SK-N-SH (cell line): ENCODE results near the gene BCL6B. TPM values are rescaled to one million over a fixed set of nuclear protein-coding genes. Genes with fewer than 3 reads are reported as not detected.

Experiments
- CTCF ChIA-PET: fragments of 300-600, 350-600 bp; formaldehyde crosslinking; extraction: SDS; loops from one replicate; lab custom pipeline; 2021; lab: Yijun Ruan, JAX
- POLR2A ChIA-PET: fragments of 350-600 bp; sonication (Branson Sonifier 250); formaldehyde crosslinking; extraction: SDS; loops from one replicate; lab custom pipeline; 2020; ENCODE audit warnings: antibody characterized with exemption, inconsistent platforms; lab: Yijun Ruan, JAX
- DNase-seq: peaks from one replicate; pipeline ENCODE4 v3.0.0; 2012
- H2AFZ ChIP-seq: fragments of 200-600 bp; sonication (generic); 2 replicates; pipeline ENCODE4 v1.8.1; 2016; ENCODE audit warnings: antibody characterized with exemption, mild to moderate bottlenecking, low read depth
- H3F3A ChIP-seq: fragments of 200-600 bp; sonication (generic); replicated peaks from 2 replicates; pipeline ENCODE3; 2016; ENCODE audit warnings: antibody characterized with exemption, mild to moderate bottlenecking; ENCODE audit not compliant: insufficient read depth
- H3K27ac ChIP-seq, 2 experiments: fragments of 200-500 bp in 1 of 2; fragments of 200-600 bp in 1 of 2; sonication (Bioruptor generic) in 1 of 2; sonication (generic), shearing (Covaris generic) in 1 of 2; 2 replicates each; pipeline versions ENCODE4 v1.5.1 to v1.6.1; 2014 to 2016; ENCODE audit warnings: low read depth in 2 of 2, inconsistent platforms in 1 of 2, low read length in 1 of 2, mild to moderate bottlenecking in 1 of 2, mixed read lengths in 1 of 2
- H3K27me3 ChIP-seq: fragments of 200-600 bp; sonication (generic), shearing (Covaris generic); 2 replicates; pipeline ENCODE4 v1.6.1; 2016; ENCODE audit warnings: mixed run types; ENCODE audit not compliant: insufficient read depth
- H3K36me3 ChIP-seq, 2 experiments: fragments of 200-500 bp in 1 of 2; fragments of 200-600 bp in 1 of 2; sonication (Bioruptor generic) in 1 of 2; sonication (generic) in 1 of 2; replicated peaks in 1 of 2; 2 replicates each; pipeline versions ENCODE3 to v1.5.1; 2014 to 2016; ENCODE audit warnings: low read length in 1 of 2, mild to moderate bottlenecking in 1 of 2; ENCODE audit not compliant: insufficient read depth in 2 of 2, control insufficient read depth in 1 of 2
- H3K4me1 ChIP-seq, 2 experiments: fragments of 200-500 bp in 1 of 2; fragments of 200-600 bp in 1 of 2; sonication (Bioruptor generic) in 1 of 2; sonication (generic), shearing (Covaris generic) in 1 of 2; 2 replicates each; pipeline versions ENCODE4 v1.5.1 to v1.6.1; 2014 to 2016; ENCODE audit warnings: low read depth in 1 of 2, low read length in 1 of 2, mixed run types in 1 of 2; ENCODE audit not compliant: insufficient read depth in 2 of 2, control insufficient read depth in 1 of 2
- H3K4me2 ChIP-seq: fragments of 200-600 bp; sonication (generic), shearing (Covaris generic); 2 replicates; pipeline ENCODE4 v1.6.1; 2017; ENCODE audit warnings: mixed run types
- H3K4me3 ChIP-seq, 2 experiments: fragments of 200-500 bp in 1 of 2; fragments of 200-600 bp in 1 of 2; sonication (Bioruptor generic) in 1 of 2; sonication (generic), shearing (Covaris generic) in 1 of 2; 2 replicates each; pipeline versions ENCODE4 v1.5.1 to v1.8.1; 2014 to 2016; ENCODE audit warnings: low read depth in 2 of 2, inconsistent platforms in 1 of 2, low read length in 1 of 2, mild to moderate bottlenecking in 1 of 2, mixed read lengths in 1 of 2, moderate library complexity in 1 of 2
- H3K79me2 ChIP-seq: fragments of 200-600 bp; sonication (generic); 2 replicates; pipeline ENCODE4 v1.8.1; 2017; ENCODE audit warnings: mild to moderate bottlenecking; ENCODE audit not compliant: insufficient read depth
- H3K9ac ChIP-seq: fragments of 200-600 bp; sonication (generic); 2 replicates; pipeline ENCODE4 v1.6.1; 2017; ENCODE audit warnings: mixed run types
- H3K9me2 ChIP-seq: fragments of 200-600 bp; sonication (generic); 2 replicates; pipeline ENCODE4 v1.6.1; 2017; ENCODE audit warnings: mixed run types
- H3K9me3 ChIP-seq: fragments of 200-600 bp; sonication (generic); 2 replicates; pipeline ENCODE4 v1.6.1; 2017; ENCODE audit warnings: mixed run types, mild to moderate bottlenecking, moderate library complexity
- H4K20me1 ChIP-seq: fragments of 200-600 bp; sonication (generic); 2 replicates; pipeline ENCODE4 v1.6.1; 2017; ENCODE audit warnings: mild to moderate bottlenecking, mixed run types; ENCODE audit not compliant: insufficient read depth
- CHD2 ChIP-seq: fragments of 150-350 bp; IDR thresholded peaks from 2 replicates; pipeline ENCODE4 v1.6.1; 2018; ENCODE audit warnings: low read length; ENCODE audit not compliant: partially characterized antibody
- CTCF ChIP-seq: fragments of 200-600 bp; sonication (generic); IDR thresholded peaks from 2 replicates; pipeline ENCODE4 v1.6.1; 2017; ENCODE audit warnings: antibody characterized with exemption, mild to moderate bottlenecking, moderate library complexity
- JUND ChIP-seq: IDR thresholded peaks from 2 replicates; pipeline ENCODE4 v1.4.0; 2012
- RAD21 ChIP-seq: IDR thresholded peaks from 2 replicates; pipeline ENCODE4 v1.6.1; 2012; ENCODE audit warnings: mild to moderate bottlenecking, low read length
- RFX5 ChIP-seq: IDR thresholded peaks from 2 replicates; pipeline ENCODE4 v1.6.1; 2012; ENCODE audit warnings: mild to moderate bottlenecking, improper control_type of control experiment, low read length
- SMC3 ChIP-seq: IDR thresholded peaks from 2 replicates; pipeline ENCODE4 v1.6.1; 2012; ENCODE audit warnings: low read depth, low read length, improper control_type of control experiment
- TCF12 ChIP-seq: IDR thresholded peaks from 2 replicates; pipeline ENCODE4 v1.4.0; 2012
- TEAD4 ChIP-seq: IDR thresholded peaks from 2 replicates; pipeline ENCODE4 v1.4.0; 2012; ENCODE audit warnings: mild to moderate bottlenecking, borderline replicate concordance; ENCODE audit not compliant: insufficient read depth
- WGBS: methylation state at CpG from one replicate; pipeline ENCODE4 v1.1.6; 2017; ENCODE audit warnings: low lambda C conversion rate; 5-methylcytosine and 5-hydroxymethylcytosine counted together
- polyA plus RNA-seq, 3 experiments: library from polyadenylated mRNA; depleted of rRNA; stranded (reverse); fragments of >200 nt; gene quantifications; 2 replicates each; pipeline ENCODE4 v1.2.3, GENCODE V29; 2012

Gene BCL6B
- polyA plus RNA-seq, 1 of the 3 experiments (the other 2 are of a cell fraction) = 0.02 TPM

GRCh38 chr17:7045492-7046126 is 22.8 kb downstream of the BCL6B start:
- CTCF ChIA-PET = interaction anchor here (0.6 to 20.1 kb wide), 69 partner anchors 8 to 1567 kb away, joined by 3 to 502 read pairs (median 5); partner anchors contain the start of genes ASGR1, ASGR2, BCL6B and CLEC10A
- no peaks in the 10 kb centered on the region for H3K9me3 ChIP-seq
- H3K27me3 ChIP-seq = peaks cover 31% of the 10 kb centered on the region; the same call in 1 of the 2 replicates
- H3K4me1 ChIP-seq = peaks cover 0 to 22% of the 10 kb centered on the region in 2 experiments; a peak in 1 of 4 replicates
- H3K9ac ChIP-seq = no peak overlapping the region
- TF ChIP-seq SMC3 (peak; percentile 69), CHD2 (peak; percentile 9), TCF12 (no peak), CTCF (peak; percentile 92), RAD21 (peak; percentile 91), JUND (no peak)
- no peak overlapping the region for H3K27ac ChIP-seq
- H3K4me3 ChIP-seq = peak overlapping the region in 1 of 2 experiments; percentile 14; a peak in 1 of 4 replicates
- WGBS = 12% methylated on average over 4 of the region's 5 CpGs
- no peak overlapping the region for H2AFZ ChIP-seq
- no peaks in the 10 kb centered on the region for H3K36me3 ChIP-seq
- H3K4me2 ChIP-seq = peak overlapping the region; percentile 71
- peaks cover 4% of the 10 kb centered on the region for H3F3A ChIP-seq
- H4K20me1 ChIP-seq = no peaks in the 10 kb centered on the region
- H3K9me2 ChIP-seq = no peaks in the 10 kb centered on the region
- H3K79me2 ChIP-seq = no peaks in the 10 kb centered on the region
- DNase-seq = peak; percentile 53
- POLR2A ChIA-PET = interaction anchor here (1.0 to 1.4 kb wide), 2 partner anchors 10 to 179 kb away, joined by 3 to 7 read pairs; partner anchors contain the start of gene SLC16A13

- no peak for TF ChIP-seq RFX5
- no peak for TF ChIP-seq TEAD4
- peak; percentile 6 for TF ChIP-seq CHD2
- ChIA-PET CTCF (interaction anchor here (0.6 to 20.1 kb wide), 63 partner anchors 8 to 541 kb away, joined by 3 to 502 read pairs (median 5); partner anchors contain the start of genes ASGR1, ASGR2, BCL6B and CLEC10A), POLR2A (interaction anchor here (1.0 to 1.4 kb wide), 2 partner anchors 10 to 179 kb away, joined by 3 to 7 read pairs; partner anchors contain the start of gene SLC16A13)
- Histone ChIP-seq H3K9me2 (no peaks in the 10 kb centered on the region), H4K20me1 (no peaks in the 10 kb centered on the region), H3K9ac (no peak overlapping the region), H2AFZ (no peak overlapping the region; the same call in 1 of the 2 replicates), H3K27me3 (peaks cover 31% of the 10 kb centered on the region; the same call in 1 of the 2 replicates), H3K9me3 (no peaks in the 10 kb centered on the region), H3K27ac (no peak overlapping the region), H3K4me2 (peak overlapping the region; percentile 71), H3K4me1 (peaks cover 0 to 22% of the 10 kb centered on the region in 2 experiments; a peak in 1 of 4 replicates), H3K4me3 (peak overlapping the region in 1 of 2 experiments; percentile 14; a peak in 1 of 4 replicates), H3F3A (peaks cover 4% of the 10 kb centered on the region), H3K79me2 (no peaks in the 10 kb centered on the region), H3K36me3 (no peaks in the 10 kb centered on the region)
- 25% methylated on average over 15 of the region's 15 CpGs for WGBS
- no peak for DNase-seq
Observed at GRCh38 chr17:7046127-7046724, 23.4 kb downstream of the BCL6B start.
